GM12872 (cell line): ENCODE data around the gene HERC3.

Experiments used
- CTCF ChIP-seq: IDR thresholded peaks from 3 replicates; pipeline ENCODE4 v1.5.1; 2011; ENCODE audit warnings: low read depth, mild to moderate bottlenecking, low read length, moderate library complexity; ENCODE audit not compliant: insufficient read depth

HERC3 gene

GRCh38 chr4:88706574-88706973, 114.3 kb downstream of the HERC3 start:
- peak; percentile 35; the same call in 1 of the 3 replicates for TF ChIP-seq CTCF

- no peak for TF ChIP-seq CTCF
Measured at GRCh38 chr4:88709989-88710388, 117.7 kb downstream of the HERC3 start.

- TF ChIP-seq CTCF: no peak
Measured at GRCh38 chr4:88713782-88714181, 121.5 kb downstream of the HERC3 start.

- no peak for TF ChIP-seq CTCF
Measured at GRCh38 chr4:88718098-88718497, 125.8 kb downstream of the HERC3 start.

- TF ChIP-seq CTCF: no peak
Measured at GRCh38 chr4:88719381-88719780, 127.1 kb downstream of the HERC3 start.

- TF ChIP-seq CTCF: no peak
Measured at GRCh38 chr4:88720451-88721428, 128.5 kb downstream of the HERC3 start.

GRCh38 chr4:88722276-88722780, 130.0 kb downstream of the HERC3 start:
- no peak for TF ChIP-seq CTCF
